A549 (cell line): ENCODE data around the gene SLC22A23. TPM values are rescaled to one million over a fixed set of nuclear protein-coding genes. Genes with fewer than 3 reads are reported as not detected.

Experiments
- ATAC-seq, 2 experiments: fragments of 200-7000 bp in 1 of 2; fragments of >200 bp in 1 of 2; cut with Nextera tagmentation in 1 of 2; cut with Tn5 transposase in 1 of 2; 3 replicates each; pipeline versions ENCODE4 v1.8.0 to v1.9.1; 2018 to 2020; ENCODE audit warnings: mild to moderate bottlenecking in 1 of 2, moderate library complexity in 1 of 2
- CTCF ChIA-PET: fragments of 300-600 bp; sonication (Branson Sonifier 250); formaldehyde crosslinking; extraction: SDS; loops from one replicate; lab custom pipeline; 2021; ENCODE audit warnings: antibody characterized with exemption, inconsistent platforms; lab: Yijun Ruan, JAX
- POLR2A ChIA-PET: fragments of 350-600 bp; formaldehyde crosslinking; extraction: SDS; loops from one replicate; lab custom pipeline; 2021; ENCODE audit warnings: antibody characterized with exemption, inconsistent platforms; lab: Yijun Ruan, JAX
- DNase-seq, 2 experiments: peaks; one replicate each; pipeline versions ENCODE4 v3.0.0 to v3.0.0-alpha.2; 2011 to 2016; ENCODE audit warnings: low read depth in 1 of 2, low spot score in 1 of 2
- FAIRE-seq: peaks from 2 replicates; lab custom pipeline; 2011; peaks lifted over from hg19 to GRCh38; lab: Jason Lieb, UNC
- H3K27ac ChIP-seq, 2 experiments: fragments of >200 bp; sonication (Bioruptor Twin); formaldehyde crosslinking; 3 replicates each; pipeline ENCODE4 v1.5.1; 2016 to 2017
- H3K4me1 ChIP-seq: fragments of >200 bp; sonication (Bioruptor Twin); formaldehyde crosslinking; 3 replicates; pipeline ENCODE4 v1.6.1; 2016
- H3K4me2 ChIP-seq: fragments of >200 bp; sonication (Bioruptor Twin); formaldehyde crosslinking; 3 replicates; pipeline ENCODE4 v1.6.1; 2016
- H3K4me3 ChIP-seq: fragments of >200 bp; sonication (Bioruptor Twin); formaldehyde crosslinking; 3 replicates; pipeline ENCODE4 v1.5.1; 2016
- H3K9me3 ChIP-seq: fragments of >200 bp; sonication (Bioruptor Twin); formaldehyde crosslinking; 3 replicates; pipeline ENCODE4 v1.6.1; 2016
- ATOH8 ChIP-seq: fragments of 250-450 bp; sonication (Bioruptor Pico); IDR thresholded peaks from 2 replicates; pipeline ENCODE4 v1.5.0; 2020; ENCODE audit warnings: low read depth, mild to moderate bottlenecking, moderate library complexity
- BCL3 ChIP-seq: fragments of >200 bp; sonication (Bioruptor Twin); formaldehyde crosslinking; IDR thresholded peaks from 3 replicates; pipeline ENCODE4 v1.6.1; 2016
- CBX8 ChIP-seq: fragments of 200-600 bp; sonication (generic); IDR thresholded peaks from 2 replicates; pipeline ENCODE4 v1.6.1; 2016
- CHD2 ChIP-seq: fragments of 150-350 bp; IDR thresholded peaks from 2 replicates; pipeline ENCODE4 v1.6.1; 2014; ENCODE audit warnings: low read length; ENCODE audit not compliant: partially characterized antibody
- CHD4 ChIP-seq: fragments of 200-600 bp; sonication (generic); IDR thresholded peaks from 2 replicates; pipeline ENCODE4 v1.6.1; 2016; ENCODE audit warnings: antibody characterized with exemption, mild to moderate bottlenecking, borderline replicate concordance
- E2F6 ChIP-seq: IDR thresholded peaks from 2 replicates; pipeline ENCODE4 v1.6.1; 2012; ENCODE audit warnings: low read depth, borderline replicate concordance
- FOXS1 ChIP-seq: fragments of 250-450 bp; sonication (Bioruptor Pico); IDR thresholded peaks from 2 replicates; pipeline ENCODE4 v1.5.0; 2020; ENCODE audit warnings: mild to moderate bottlenecking, moderate library complexity
- GATA3 ChIP-seq: IDR thresholded peaks from 2 replicates; pipeline ENCODE4 v1.6.1; 2012; ENCODE audit warnings: borderline replicate concordance
- HES2 ChIP-seq: fragments of >200 bp; sonication (Bioruptor Twin); formaldehyde crosslinking; IDR thresholded peaks from 2 replicates; pipeline ENCODE4 v1.6.1; 2016
- HEYL ChIP-seq: fragments of 250-450 bp; sonication (Bioruptor Pico); IDR thresholded peaks from 2 replicates; pipeline ENCODE4 v1.8.0; 2021; ENCODE audit warnings: mild to moderate bottlenecking, moderate library complexity
- JUNB ChIP-seq: fragments of >200 bp; sonication (Bioruptor Twin); formaldehyde crosslinking; IDR thresholded peaks from 2 replicates; pipeline ENCODE4 v1.6.1; 2016
- KDM1A ChIP-seq: fragments of 200-600 bp; sonication (generic); IDR thresholded peaks from 2 replicates; pipeline ENCODE4 v1.6.1; 2016; ENCODE audit warnings: low read depth, mild to moderate bottlenecking
- MAFK ChIP-seq: fragments of 450-650 bp; IDR thresholded peaks from 2 replicates; pipeline ENCODE4 v1.6.1; 2014; ENCODE audit not compliant: partially characterized antibody
- MAX ChIP-seq: IDR thresholded peaks from 2 replicates; pipeline ENCODE4 v1.6.1; 2012
- MAZ ChIP-seq: fragments of 150-350 bp; IDR thresholded peaks from 2 replicates; pipeline ENCODE4 v1.6.1; 2014; ENCODE audit warnings: antibody characterized with exemption, low read depth, low read length, borderline replicate concordance
- MYC ChIP-seq: IDR thresholded peaks from 2 replicates; pipeline ENCODE4 v1.6.1; 2012; ENCODE audit warnings: mild to moderate bottlenecking, inconsistent platforms, low read length, improper control_type of control experiment, borderline replicate concordance
- NPAS2 ChIP-seq: fragments of 250-450 bp; sonication (Bioruptor Pico); IDR thresholded peaks from 2 replicates; pipeline ENCODE4 v1.8.0; 2022; ENCODE audit warnings: mild to moderate bottlenecking, moderate library complexity, borderline replicate concordance
- PHF8 ChIP-seq: fragments of 200-600 bp; sonication (generic); IDR thresholded peaks from 2 replicates; pipeline ENCODE4 v1.6.1; 2016; ENCODE audit warnings: low read depth, mild to moderate bottlenecking, antibody characterized with exemption, moderate library complexity, borderline replicate concordance
- POLR2A ChIP-seq: IDR thresholded peaks from 2 replicates; pipeline ENCODE4 v1.6.1; 2012; ENCODE audit warnings: mild to moderate bottlenecking, low read length
- RAD21 ChIP-seq, 2 experiments: fragments of >200 bp in 1 of 2; sonication (Bioruptor Twin) in 1 of 2; formaldehyde crosslinking in 1 of 2; IDR thresholded peaks in 1 of 2; conservative IDR thresholded peaks in 1 of 2; 2 replicates in 1 of 2; 3 replicates in 1 of 2; pipeline ENCODE4 v1.6.1; 2012 to 2018; ENCODE audit warnings: inconsistent platforms in 1 of 2
- RCOR1 ChIP-seq: fragments of 150-350 bp; IDR thresholded peaks from 2 replicates; pipeline ENCODE4 v1.6.1; 2014; ENCODE audit warnings: antibody characterized with exemption, low read length, low read depth
- REST ChIP-seq: fragments of 200-600 bp; sonication (generic); IDR thresholded peaks from 2 replicates; pipeline ENCODE4 v1.6.1; 2016; ENCODE audit warnings: antibody characterized with exemption, mild to moderate bottlenecking, moderate library complexity
- RFX5 ChIP-seq: fragments of 450-650 bp; IDR thresholded peaks from 2 replicates; pipeline ENCODE4 v1.7.1; 2014; ENCODE audit warnings: antibody characterized with exemption, mild to moderate bottlenecking, moderate library complexity
- SMC3 ChIP-seq: fragments of >200 bp; sonication (Bioruptor Twin); formaldehyde crosslinking; IDR thresholded peaks from 3 replicates; pipeline ENCODE4 v1.6.1; 2018; ENCODE audit warnings: inconsistent platforms
- SREBF2 ChIP-seq: fragments of 450-650 bp; IDR thresholded peaks from 2 replicates; pipeline ENCODE4 v1.6.1; 2014; ENCODE audit warnings: mild to moderate bottlenecking, moderate library complexity
- TFCP2L1 ChIP-seq: fragments of 250-450 bp; sonication (Bioruptor Pico); IDR thresholded peaks from 2 replicates; pipeline ENCODE4 v1.5.0; 2021; ENCODE audit warnings: mild to moderate bottlenecking
- WGBS: methylation state at CpG from one replicate; pipeline ENCODE4 v1.1.6; 2017; ENCODE audit errors: missing lambda C conversion rate; 5-methylcytosine and 5-hydroxymethylcytosine counted together
- polyA plus RNA-seq, 4 experiments: library from polyadenylated mRNA; depleted of rRNA in 3 of 4; stranded (reverse); fragments of >200 nt; fragmentation: RNase III in 1 of 4; extraction: RNeasy Plus Mini Kit Qiagen cat#74134 plus additional on column Dnase treatment in 1 of 4; gene quantifications; 2 replicates in 3 of 4; 3 replicates in 1 of 4; pipeline ENCODE4 v1.2.3, GENCODE V29; 2011 to 2017

Gene SLC22A23
- polyA plus RNA-seq, 2 of the 4 experiments (the other 2 are of a cell fraction) = 4.4 to 6.2 TPM

- H3K27ac ChIP-seq = no peak overlapping the region
- H3K4me3 ChIP-seq = no peak overlapping the region
- ATAC-seq (no peak), DNase-seq (no peak), FAIRE-seq (no peak)
- WGBS = 90% methylated on average over 11 of the region's 21 CpGs
- POLR2A ChIA-PET = no interaction called here
- CTCF ChIA-PET = interaction anchor here (0.6 to 4.3 kb wide), 4 partner anchors 9 to 680 kb away, joined by 3 to 17 read pairs (median 4); no protein-coding TSS in a partner anchor
- H3K4me2 ChIP-seq = no peak overlapping the region
- TF ChIP-seq PHF8 (no peak), GATA3 (no peak), RAD21 (conservative IDR thresholded peaks at IDR 0.05 in 1 of 2, IDR thresholded peaks at IDR 0.05 in 1 of 2) (no peak), SREBF2 (no peak), TFCP2L1 (no peak), MYC (no peak), FOXS1 (CRISPR knock-in tag) (no peak), E2F6 (no peak), HES2 (no peak), CHD2 (no peak), KDM1A (no peak), MAZ (no peak), HEYL (no peak), MAFK (no peak), ATOH8 (no peak), RFX5 (no peak), POLR2A (no peak), NPAS2 (CRISPR knock-in tag) (no peak), MAX (no peak), BCL3 (no peak)
- H3K9me3 ChIP-seq = no peaks in the 10 kb centered on the region
- no peaks in the 10 kb centered on the region for H3K4me1 ChIP-seq
These were observed 167.9 kb downstream of the SLC22A23 start for GRCh38 chr6:3288711-3289663.

- H3K4me1 ChIP-seq = no peaks in the 10 kb centered on the region
- no peak overlapping the region for H3K27ac ChIP-seq
- FAIRE-seq (no peak), ATAC-seq (no peak), DNase-seq (no peak)
- no peak overlapping the region for H3K4me2 ChIP-seq
- ChIA-PET POLR2A (no interaction called here), CTCF (interaction anchor here (0.6 to 4.3 kb wide), 2 partner anchors 444 to 681 kb away, joined by 3 to 17 read pairs; no protein-coding TSS in a partner anchor)
- no peak overlapping the region for H3K4me3 ChIP-seq
- TF ChIP-seq HEYL (no peak), TFCP2L1 (no peak), CBX8 (no peak), CHD2 (no peak), CHD4 (no peak), MAX (no peak), REST (no peak), SMC3 (no peak), JUNB (no peak), KDM1A (no peak), RCOR1 (no peak), SREBF2 (no peak)
- 92% methylated on average over 17 of the region's 17 CpGs for WGBS
- H3K9me3 ChIP-seq = no peaks in the 10 kb centered on the region
These were observed 168.7 kb downstream of the SLC22A23 start for GRCh38 chr6:3287976-3288707.
